Mesothelial cell of epicardium (in vitro differentiated cells): ENCODE data around the gene KCNJ11. TPM values are rescaled to one million over a fixed set of nuclear protein-coding genes. Genes with fewer than 3 reads are reported as not detected.

Source experiments
- DNase-seq, 2 experiments: peaks; one replicate each; pipeline ENCODE4 v3.0.0; 2021; ENCODE audit warnings: low spot score in 2 of 2; ENCODE audit not compliant: unreplicated experiment in 2 of 2
- H3K27ac Mint-ChIP-seq: 2 replicates; pipeline ENCODE4 v1.8.0; 2021; ENCODE audit warnings: mixed read lengths
- H3K27me3 Mint-ChIP-seq: 2 replicates; pipeline ENCODE4 v1.8.0; 2021; ENCODE audit warnings: low read depth, mixed read lengths
- H3K36me3 Mint-ChIP-seq: 2 replicates; pipeline ENCODE4 v1.8.0; 2021; ENCODE audit warnings: mixed read lengths
- H3K4me1 Mint-ChIP-seq: 2 replicates; pipeline ENCODE4 v1.8.0; 2021; ENCODE audit warnings: mixed read lengths
- H3K4me3 Mint-ChIP-seq: 2 replicates; pipeline ENCODE4 v1.8.0; 2021; ENCODE audit warnings: mild to moderate bottlenecking, moderate library complexity, mixed read lengths
- H3K9me3 Mint-ChIP-seq: 2 replicates; pipeline ENCODE4 v1.8.0; 2021; ENCODE audit warnings: mixed read lengths
- CTCF ChIP-seq: fragments of 200-600 bp; sonication (generic); IDR thresholded peaks from one replicate; pipeline ENCODE4 v1.5.0; 2021; ENCODE audit warnings: antibody characterized with exemption; ENCODE audit not compliant: unreplicated experiment
- total RNA-seq: library from RNA; stranded (reverse); gene quantifications from 3 replicates; pipeline ENCODE4 v1.2.1, GENCODE V29; 2021

The KCNJ11 gene
- total RNA-seq, 1 donor from 2014 or later, result 3.0 TPM

- no peak for DNase-seq
- Mint-ChIP-seq H3K4me1 (no peaks in the 10 kb centered on the region), H3K27me3 (peaks cover 19% of the 10 kb centered on the region), H3K27ac (no peak overlapping the region), H3K4me3 (no peak overlapping the region), H3K36me3 (no peaks in the 10 kb centered on the region), H3K9me3 (peaks cover 3% of the 10 kb centered on the region)
- TF ChIP-seq CTCF, result no peak
Observed at GRCh38 chr11:17403980-17404759, 15.7 kb upstream of the KCNJ11 start.

DNA sequence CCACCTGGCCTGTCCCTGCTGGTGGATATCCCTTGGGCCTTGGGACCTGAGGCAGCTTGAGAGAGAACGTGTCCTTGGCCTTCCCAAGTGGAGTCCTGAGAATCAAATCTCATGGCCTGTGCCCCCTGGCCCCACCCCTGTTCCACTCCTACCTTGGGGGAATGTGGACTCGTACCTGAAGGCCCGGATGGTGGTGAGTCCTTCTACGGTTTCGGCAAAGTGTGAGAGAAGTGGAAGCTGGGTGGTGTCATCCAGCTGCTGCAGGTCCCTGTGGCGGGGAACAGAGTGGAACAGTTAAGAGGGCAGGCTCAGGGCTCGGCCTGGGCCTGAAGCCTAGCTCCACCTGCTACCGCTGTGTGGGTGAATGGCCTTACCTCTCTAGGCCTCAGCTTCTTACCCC is 14.0 kb upstream of the KCNJ11 start:
- no peaks in the 10 kb centered on the region for H3K36me3 Mint-ChIP-seq
- H3K27me3 Mint-ChIP-seq, result peaks cover 20% of the 10 kb centered on the region
- H3K4me1 Mint-ChIP-seq, result no peaks in the 10 kb centered on the region
- no peak overlapping the region for H3K4me3 Mint-ChIP-seq
- H3K27ac Mint-ChIP-seq, result no peak overlapping the region
- DNase-seq, result no peak
- peaks cover 3% of the 10 kb centered on the region for H3K9me3 Mint-ChIP-seq
- no peak for TF ChIP-seq CTCF

DNA sequence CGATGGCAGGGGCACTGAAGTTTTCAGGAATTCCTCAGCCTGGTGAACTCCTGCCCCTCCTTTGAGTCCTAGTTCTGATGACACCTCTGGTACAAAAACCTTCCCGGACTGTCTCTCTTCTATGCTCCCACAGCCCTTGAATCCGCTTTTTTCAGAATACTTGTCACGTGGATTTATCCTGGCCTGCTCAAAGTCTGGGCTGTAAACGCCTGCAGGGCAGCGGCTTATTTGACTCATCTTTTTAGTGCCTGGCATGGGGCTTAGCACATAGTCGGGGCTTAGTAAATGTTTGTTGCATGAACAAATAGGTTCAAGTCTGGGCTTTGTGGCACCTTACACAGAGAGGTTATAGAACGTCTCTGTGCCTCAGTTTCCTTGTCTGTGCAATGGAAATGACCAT is 13.4 kb upstream of the KCNJ11 start:
- Mint-ChIP-seq H3K4me3 (no peak overlapping the region), H3K27ac (no peak overlapping the region), H3K4me1 (no peaks in the 10 kb centered on the region), H3K27me3 (peaks cover 17% of the 10 kb centered on the region), H3K9me3 (peaks cover 3% of the 10 kb centered on the region), H3K36me3 (no peaks in the 10 kb centered on the region)
- DNase-seq, result no peak
- TF ChIP-seq CTCF, result no peak

DNA sequence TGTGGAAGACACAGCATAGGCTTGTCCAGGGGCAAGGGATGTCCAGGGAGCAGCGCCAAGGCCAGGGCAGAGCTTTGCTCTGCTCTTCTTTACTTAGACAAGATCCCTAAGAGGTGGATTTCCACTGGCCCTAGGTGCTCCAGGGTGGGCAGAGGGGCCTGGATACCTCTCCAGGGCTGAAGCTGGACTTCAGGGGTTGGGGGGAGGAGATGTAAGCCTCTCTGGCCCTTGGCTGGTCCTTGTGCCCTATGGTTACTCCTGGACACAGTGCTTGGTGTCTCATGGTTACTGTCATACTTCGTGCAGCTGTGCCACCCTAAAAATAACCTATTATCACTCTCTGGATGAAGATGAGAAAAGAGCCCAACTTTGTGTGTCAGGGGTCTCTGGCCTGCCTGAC is 12.9 kb upstream of the KCNJ11 start:
- TF ChIP-seq CTCF, result no peak
- peaks cover 17% of the 10 kb centered on the region for H3K27me3 Mint-ChIP-seq
- no peak overlapping the region for H3K27ac Mint-ChIP-seq
- peaks cover 3% of the 10 kb centered on the region for H3K9me3 Mint-ChIP-seq
- H3K36me3 Mint-ChIP-seq, result no peaks in the 10 kb centered on the region
- no peaks in the 10 kb centered on the region for H3K4me1 Mint-ChIP-seq
- no peak overlapping the region for H3K4me3 Mint-ChIP-seq
- no peak for DNase-seq

DNA sequence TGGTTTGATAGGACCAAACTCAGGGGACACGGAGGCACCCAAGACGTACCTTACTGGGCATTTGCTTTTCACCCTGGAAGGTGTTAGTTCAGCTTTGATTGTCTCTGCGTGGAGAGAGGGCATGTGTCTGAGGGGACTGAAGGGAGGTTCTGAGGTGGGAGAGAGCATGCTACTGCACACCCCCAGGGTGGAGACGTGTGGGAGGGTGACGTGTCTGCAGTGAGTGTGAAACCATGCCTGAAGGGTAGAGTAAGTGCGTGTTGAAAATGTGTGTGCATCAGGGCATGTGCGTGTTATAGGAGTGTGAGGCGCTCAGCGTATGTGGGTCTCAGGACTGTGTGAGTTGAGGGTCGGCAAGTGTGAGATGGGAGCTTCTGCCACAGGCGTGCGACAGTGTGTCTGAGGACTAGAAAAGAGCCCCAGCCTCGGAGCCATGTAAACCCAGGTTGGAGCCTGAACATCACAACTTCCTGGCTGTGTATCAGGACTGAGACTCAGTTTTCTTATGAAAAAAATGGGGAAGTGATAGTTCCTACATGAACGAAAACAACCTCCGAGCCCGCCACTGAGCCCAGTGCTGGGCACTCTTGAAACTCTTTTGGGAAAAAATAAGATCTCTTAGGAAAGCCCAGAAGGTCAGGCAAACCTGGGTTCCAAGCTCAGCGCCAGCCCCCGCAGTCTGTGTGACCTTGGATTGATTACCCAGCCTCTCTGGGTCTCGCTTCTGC is 11.8 kb upstream of the KCNJ11 start:
- Mint-ChIP-seq H3K9me3 (peaks cover 3% of the 10 kb centered on the region), H3K4me1 (no peaks in the 10 kb centered on the region), H3K27ac (no peak overlapping the region), H3K4me3 (no peak overlapping the region), H3K27me3 (peaks cover 19% of the 10 kb centered on the region), H3K36me3 (no peaks in the 10 kb centered on the region)
- no peak for TF ChIP-seq CTCF
- no peak for DNase-seq
